IMR-90 (cell line): Measurements from ENCODE around the gene CDK8. TPM values are rescaled to one million over a fixed set of nuclear protein-coding genes. Genes with fewer than 3 reads are reported as not detected.

Experiments used
- ATAC-seq: fragments of 200-7000 bp; cut with Tn5 transposase; 2 replicates; pipeline ENCODE4 v1.9.1; 2020; ENCODE audit warnings: low read depth, mild to moderate bottlenecking, moderate library complexity
- BruUV-seq: library from RNA; stranded (reverse); fragments of 400-500 nt; replicated peaks from 2 replicates; lab custom pipeline; 2021; lab: Mats Ljungman, UMichigan
- CTCF ChIA-PET: fragments of 300-600 bp; formaldehyde crosslinking; extraction: SDS; loops from one replicate; lab custom pipeline; 2021; ENCODE audit warnings: antibody characterized with exemption; lab: Yijun Ruan, JAX
- POLR2A ChIA-PET: fragments of 300-600 bp; sonication (Branson Sonifier 250); formaldehyde crosslinking; loops from one replicate; lab custom pipeline; 2022; ENCODE audit warnings: antibody characterized with exemption; ENCODE audit not compliant: unreplicated experiment; lab: Charles Lee
- DNase-seq: peaks from one replicate; pipeline ENCODE4 v3.0.0; 2013
- H2AFZ ChIP-seq: replicated peaks from 2 replicates; pipeline ENCODE3; 2013; ENCODE audit warnings: low read length, mild to moderate bottlenecking; ENCODE audit not compliant: poor library complexity
- H2AK5ac ChIP-seq: 2 replicates; pipeline ENCODE4 v1.6.1; 2013; ENCODE audit warnings: low read depth, low read length, inconsistent platforms
- H2AK9ac ChIP-seq: replicated peaks from 2 replicates; pipeline ENCODE3; 2013; ENCODE audit warnings: mild to moderate bottlenecking, low read depth, low read length, moderate library complexity; ENCODE audit not compliant: poor library complexity
- H2BK120ac ChIP-seq: 2 replicates; pipeline ENCODE4 v1.6.1; 2013; ENCODE audit warnings: low read depth, low read length, inconsistent platforms
- H2BK15ac ChIP-seq: 3 replicates; pipeline ENCODE4 v1.6.1; 2013; ENCODE audit warnings: low read depth, low read length, inconsistent platforms
- H2BK20ac ChIP-seq: 2 replicates; pipeline ENCODE4 v1.6.1; 2013; ENCODE audit warnings: low read depth, mild to moderate bottlenecking, inconsistent platforms, low read length, moderate library complexity
- H2BK5ac ChIP-seq: 2 replicates; pipeline ENCODE4 v1.6.1; 2013; ENCODE audit warnings: mild to moderate bottlenecking, low read depth, low read length, inconsistent platforms; ENCODE audit not compliant: poor library complexity, severe bottlenecking
- H3K14ac ChIP-seq: replicated peaks from 2 replicates; pipeline ENCODE4 v1.6.1; 2013; ENCODE audit warnings: low read depth, low read length, inconsistent platforms
- H3K18ac ChIP-seq: 2 replicates; pipeline ENCODE4 v1.6.1; 2013; ENCODE audit warnings: low read depth, low read length, control low read depth
- H3K23ac ChIP-seq: 2 replicates; pipeline ENCODE4 v1.6.1; 2013; ENCODE audit warnings: low read depth, low read length, inconsistent platforms
- H3K27ac ChIP-seq: 2 replicates; pipeline ENCODE4 v1.5.1; 2013; ENCODE audit warnings: mild to moderate bottlenecking, control low read depth, low read length; ENCODE audit not compliant: insufficient read depth
- H3K27me3 ChIP-seq: 2 replicates; pipeline ENCODE4 v1.6.1; 2013; ENCODE audit warnings: low read length; ENCODE audit not compliant: control insufficient read depth, insufficient read depth
- H3K36me3 ChIP-seq: 2 replicates; pipeline ENCODE4 v1.6.1; 2013; ENCODE audit warnings: low read length, mixed read lengths; ENCODE audit not compliant: control insufficient read depth, insufficient read depth
- H3K4ac ChIP-seq: 2 replicates; pipeline ENCODE4 v1.6.1; 2013; ENCODE audit warnings: low read depth, low read length, inconsistent platforms
- H3K4me1 ChIP-seq: 2 replicates; pipeline ENCODE4 v1.6.1; 2013; ENCODE audit warnings: low read length, mixed read lengths; ENCODE audit not compliant: control insufficient read depth, insufficient read depth
- H3K4me2 ChIP-seq: 2 replicates; pipeline ENCODE4 v1.6.1; 2013; ENCODE audit warnings: low read depth, mild to moderate bottlenecking, control low read depth, low read length, moderate library complexity
- H3K4me3 ChIP-seq: 2 replicates; pipeline ENCODE4 v1.5.1; 2013; ENCODE audit warnings: low read depth, mild to moderate bottlenecking, control low read depth, low read length, moderate library complexity; ENCODE audit not compliant: insufficient read depth
- H3K56ac ChIP-seq: 2 replicates; pipeline ENCODE4 v1.6.1; 2013; ENCODE audit warnings: low read length, inconsistent platforms; ENCODE audit not compliant: insufficient read depth; ENCODE audit errors: extremely low read depth
- H3K79me1 ChIP-seq, 2 experiments: 2 replicates each; pipeline ENCODE4 v1.6.1; 2013; ENCODE audit warnings: low read length in 2 of 2, inconsistent platforms in 1 of 2, low read depth in 1 of 2
- H3K9ac ChIP-seq: 2 replicates; pipeline ENCODE4 v1.6.1; 2013; ENCODE audit warnings: low read depth, low read length, control low read depth
- H3K9me1 ChIP-seq: 2 replicates; pipeline ENCODE4 v1.6.1; 2013; ENCODE audit warnings: low read length, inconsistent platforms; ENCODE audit not compliant: insufficient read depth
- H3K9me3 ChIP-seq: 2 replicates; pipeline ENCODE4 v1.6.1; 2013; ENCODE audit warnings: low read length; ENCODE audit not compliant: control insufficient read depth, insufficient read depth
- H4K20me1 ChIP-seq: 2 replicates; pipeline ENCODE4 v1.6.1; 2013; ENCODE audit warnings: low read length, inconsistent platforms; ENCODE audit not compliant: insufficient read depth
- H4K5ac ChIP-seq: 2 replicates; pipeline ENCODE4 v1.6.1; 2013; ENCODE audit warnings: mild to moderate bottlenecking, low read depth, low read length, control low read depth
- H4K8ac ChIP-seq, 2 experiments: 2 replicates each; pipeline ENCODE4 v1.6.1; 2013; ENCODE audit warnings: low read depth in 2 of 2, low read length in 2 of 2, control low read depth in 1 of 2, inconsistent platforms in 1 of 2
- H4K91ac ChIP-seq: 2 replicates; pipeline ENCODE4 v1.6.1; 2013; ENCODE audit warnings: low read depth, low read length, inconsistent platforms; ENCODE audit not compliant: insufficient read depth
- BHLHE40 ChIP-seq: fragments of 150-350 bp; IDR thresholded peaks from 2 replicates; pipeline ENCODE4 v1.6.1; 2016; ENCODE audit warnings: mild to moderate bottlenecking, low read depth, low read length
- CEBPB ChIP-seq: IDR thresholded peaks from 2 replicates; pipeline ENCODE4 v1.6.1; 2012; ENCODE audit warnings: low read depth, low read length, improper control_type of control experiment
- CHD1 ChIP-seq: IDR thresholded peaks from 2 replicates; pipeline ENCODE4 v1.6.1; 2012; ENCODE audit warnings: low read depth, low read length, improper control_type of control experiment
- FOS ChIP-seq: fragments of 150-350 bp; IDR thresholded peaks from 2 replicates; pipeline ENCODE4 v1.6.1; 2016; ENCODE audit warnings: low read depth, low read length
- MAFK ChIP-seq: IDR thresholded peaks from 2 replicates; pipeline ENCODE4 v1.6.1; 2012; ENCODE audit warnings: low read depth, low read length, improper control_type of control experiment
- MAZ ChIP-seq: IDR thresholded peaks from 2 replicates; pipeline ENCODE4 v1.6.1; 2012; ENCODE audit warnings: low read depth, mild to moderate bottlenecking, low read length, improper control_type of control experiment, moderate library complexity, borderline replicate concordance
- MXI1 ChIP-seq: IDR thresholded peaks from 2 replicates; pipeline ENCODE4 v1.6.1; 2012; ENCODE audit warnings: low read depth, mild to moderate bottlenecking, low read length, moderate library complexity, borderline replicate concordance
- NFE2L2 ChIP-seq: fragments of 150-350 bp; IDR thresholded peaks from 2 replicates; pipeline ENCODE4 v1.6.1; 2016; ENCODE audit warnings: low read depth, mild to moderate bottlenecking, low read length
- POLR2A ChIP-seq: IDR thresholded peaks from 2 replicates; pipeline ENCODE4 v1.6.1; 2012; ENCODE audit warnings: mild to moderate bottlenecking, low read depth, low read length
- RAD21 ChIP-seq: IDR thresholded peaks from 2 replicates; pipeline ENCODE4 v1.6.1; 2012; ENCODE audit warnings: low read length, improper control_type of control experiment
- RCOR1 ChIP-seq: IDR thresholded peaks from 2 replicates; pipeline ENCODE4 v1.6.1; 2012; ENCODE audit warnings: mild to moderate bottlenecking, low read length, improper control_type of control experiment; ENCODE audit not compliant: insufficient replicate concordance
- RFX5 ChIP-seq: IDR thresholded peaks from 2 replicates; pipeline ENCODE4 v1.8.0; 2012; ENCODE audit warnings: low read depth, mild to moderate bottlenecking, low read length, moderate library complexity
- SMC3 ChIP-seq: fragments of 150-350 bp; IDR thresholded peaks from 2 replicates; pipeline ENCODE4 v1.6.1; 2016; ENCODE audit warnings: low read depth, mild to moderate bottlenecking, antibody characterized with exemption, low read length, moderate library complexity
- WGBS, 2 experiments: methylation state at CpG; one replicate each; pipeline versions ENCODE4 v1.1.5 to v1.1.7; 2013; ENCODE audit warnings: missing lambda C conversion rate in 2 of 2; ENCODE audit not compliant: insufficient read length in 1 of 2; ENCODE audit errors: extremely low coverage in 2 of 2; 5-methylcytosine and 5-hydroxymethylcytosine counted together
- dilution Hi-C: fragments of 300-500 bp; cut with HindIII; formaldehyde crosslinking; loops from one replicate; pipeline ENCODE4 v1.14.3; 2018; ENCODE audit warnings: low sequenced_read_pairs; ENCODE audit not compliant: unreplicated experiment
- in situ Hi-C: fragments of 300-500 bp; cut with MboI; formaldehyde crosslinking; loops from 3 replicates; pipeline ENCODE4 v1.14.3; 2019; ENCODE audit warnings: low sequenced_read_pairs, inconsistent platforms, mixed read lengths
- intact Hi-C: fragments of 100-400 bp; cut with micrococcal nuclease; formaldehyde crosslinking; loops from 2 replicates; pipeline ENCODE4 v1.10.0; 2022
- polyA plus RNA-seq, 3 experiments: library from polyadenylated mRNA; depleted of rRNA; stranded (reverse); fragments of >200 nt; gene quantifications; 2 replicates each; pipeline ENCODE4 v1.2.3, GENCODE V29; 2012; ENCODE audit warnings: low replicate concordance in 1 of 3
- total RNA-seq: library from RNA; depleted of rRNA; stranded (reverse); fragments of >200 nt; gene quantifications from 2 replicates; pipeline ENCODE4 v1.2.3, GENCODE V29; 2012
- TF ChIP-seq, protein P1 (sequence below): conservative IDR thresholded peaks from 2 replicates; pipeline ENCODE4 v1.5.1; 2012; ENCODE audit warnings: mild to moderate bottlenecking, low read depth, low read length, improper control_type of control experiment
- TF ChIP-seq, protein P2 (sequence below): fragments of 150-350 bp; IDR thresholded peaks from 2 replicates; pipeline ENCODE4 v1.6.1; 2016; ENCODE audit warnings: low read depth, mild to moderate bottlenecking, low read length, moderate library complexity, borderline replicate concordance
- TF ChIP-seq, protein P3 (sequence below): fragments of 150-350 bp; IDR thresholded peaks from 2 replicates; pipeline ENCODE4 v1.6.1; 2017; ENCODE audit warnings: mild to moderate bottlenecking, antibody characterized with exemption, low read length, low read depth

Gene CDK8
- total and polyA plus RNA-seq, 2 of the 4 experiments (the other 2 are of a cell fraction) = 15.4 to 19.0 TPM

DNA sequence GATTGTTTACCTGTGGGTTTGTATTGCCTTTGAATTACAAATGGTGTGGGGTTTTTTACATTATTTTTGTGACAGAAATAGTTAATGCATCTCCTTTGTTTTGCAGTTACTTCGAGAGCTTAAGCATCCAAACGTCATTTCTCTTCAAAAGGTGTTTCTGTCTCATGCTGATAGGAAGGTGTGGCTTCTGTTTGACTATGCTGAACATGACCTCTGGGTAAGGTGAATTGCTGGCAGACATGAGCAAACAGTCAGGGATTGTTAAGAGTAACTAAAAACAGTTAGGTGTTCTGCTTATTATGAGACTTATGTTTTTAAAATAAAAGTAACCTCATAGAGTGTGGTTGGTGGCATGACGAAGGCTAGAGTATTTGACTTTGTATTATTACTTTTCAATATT is 95.0 kb downstream of the CDK8 start:
- Histone ChIP-seq H3K4me3 (no peak overlapping the region), H3K56ac (no peak overlapping the region), H4K5ac (no peak overlapping the region), H2BK5ac (no peak overlapping the region), H4K8ac (no peak overlapping the region), H4K20me1 (no peaks in the 10 kb centered on the region), H2BK15ac (no peak overlapping the region), H3K18ac (no peak overlapping the region), H3K4me2 (no peak overlapping the region), H3K27ac (no peak overlapping the region), H3K14ac (no peak overlapping the region), H3K9me1 (no peaks in the 10 kb centered on the region), H2BK20ac (no peak overlapping the region), H3K79me1 (peaks cover 3% of the 10 kb centered on the region in 2 experiments; a peak in 3 of 4 replicates), H4K91ac (no peak overlapping the region), H3K23ac (no peak overlapping the region), H3K4me1 (no peaks in the 10 kb centered on the region), H3K36me3 (0 out of 2 replicates have a peak, but pooled peaks cover 2% of the 10 kb centered on the region), H3K27me3 (no peaks in the 10 kb centered on the region), H3K4ac (no peak overlapping the region), H2AK9ac (no peak overlapping the region), H2AFZ (no peak overlapping the region), H3K9ac (no peak overlapping the region), H2BK120ac (no peak overlapping the region), H2AK5ac (no peak overlapping the region), H3K9me3 (no peaks in the 10 kb centered on the region)
- dilution Hi-C loops (no loop called here), in situ Hi-C loops (no loop called here), intact Hi-C loops (loop anchor here (10.0 kb wide), 1 partner anchor 84 kb away; no protein-coding TSS in a partner anchor)
- WGBS, 2 experiments = no CpG with 5 or more reads among the region's 3 CpGs
- DNase-seq (no peak), ATAC-seq (no peak)
- ChIA-PET POLR2A (no interaction called here), CTCF (no interaction called here)
- no TSS peak for BruUV-seq
- TF ChIP-seq, protein P1, sequence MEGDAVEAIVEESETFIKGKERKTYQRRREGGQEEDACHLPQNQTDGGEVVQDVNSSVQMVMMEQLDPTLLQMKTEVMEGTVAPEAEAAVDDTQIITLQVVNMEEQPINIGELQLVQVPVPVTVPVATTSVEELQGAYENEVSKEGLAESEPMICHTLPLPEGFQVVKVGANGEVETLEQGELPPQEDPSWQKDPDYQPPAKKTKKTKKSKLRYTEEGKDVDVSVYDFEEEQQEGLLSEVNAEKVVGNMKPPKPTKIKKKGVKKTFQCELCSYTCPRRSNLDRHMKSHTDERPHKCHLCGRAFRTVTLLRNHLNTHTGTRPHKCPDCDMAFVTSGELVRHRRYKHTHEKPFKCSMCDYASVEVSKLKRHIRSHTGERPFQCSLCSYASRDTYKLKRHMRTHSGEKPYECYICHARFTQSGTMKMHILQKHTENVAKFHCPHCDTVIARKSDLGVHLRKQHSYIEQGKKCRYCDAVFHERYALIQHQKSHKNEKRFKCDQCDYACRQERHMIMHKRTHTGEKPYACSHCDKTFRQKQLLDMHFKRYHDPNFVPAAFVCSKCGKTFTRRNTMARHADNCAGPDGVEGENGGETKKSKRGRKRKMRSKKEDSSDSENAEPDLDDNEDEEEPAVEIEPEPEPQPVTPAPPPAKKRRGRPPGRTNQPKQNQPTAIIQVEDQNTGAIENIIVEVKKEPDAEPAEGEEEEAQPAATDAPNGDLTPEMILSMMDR = no peak
- no peak for TF ChIP-seq CEBPB
- no peak for TF ChIP-seq RCOR1
- TF ChIP-seq RFX5 = no peak
- no peak for TF ChIP-seq MAFK
- no peak for TF ChIP-seq RAD21
- no peak for TF ChIP-seq CHD1
- TF ChIP-seq, protein P2, sequence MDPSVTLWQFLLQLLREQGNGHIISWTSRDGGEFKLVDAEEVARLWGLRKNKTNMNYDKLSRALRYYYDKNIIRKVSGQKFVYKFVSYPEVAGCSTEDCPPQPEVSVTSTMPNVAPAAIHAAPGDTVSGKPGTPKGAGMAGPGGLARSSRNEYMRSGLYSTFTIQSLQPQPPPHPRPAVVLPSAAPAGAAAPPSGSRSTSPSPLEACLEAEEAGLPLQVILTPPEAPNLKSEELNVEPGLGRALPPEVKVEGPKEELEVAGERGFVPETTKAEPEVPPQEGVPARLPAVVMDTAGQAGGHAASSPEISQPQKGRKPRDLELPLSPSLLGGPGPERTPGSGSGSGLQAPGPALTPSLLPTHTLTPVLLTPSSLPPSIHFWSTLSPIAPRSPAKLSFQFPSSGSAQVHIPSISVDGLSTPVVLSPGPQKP = no peak
- no peak for TF ChIP-seq SMC3
- TF ChIP-seq, protein P3, sequence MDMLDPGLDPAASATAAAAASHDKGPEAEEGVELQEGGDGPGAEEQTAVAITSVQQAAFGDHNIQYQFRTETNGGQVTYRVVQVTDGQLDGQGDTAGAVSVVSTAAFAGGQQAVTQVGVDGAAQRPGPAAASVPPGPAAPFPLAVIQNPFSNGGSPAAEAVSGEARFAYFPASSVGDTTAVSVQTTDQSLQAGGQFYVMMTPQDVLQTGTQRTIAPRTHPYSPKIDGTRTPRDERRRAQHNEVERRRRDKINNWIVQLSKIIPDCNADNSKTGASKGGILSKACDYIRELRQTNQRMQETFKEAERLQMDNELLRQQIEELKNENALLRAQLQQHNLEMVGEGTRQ = no peak
- no peak for TF ChIP-seq FOS
- no peak for TF ChIP-seq BHLHE40
- no peak for TF ChIP-seq POLR2A
- no peak for TF ChIP-seq MXI1
- no peak for TF ChIP-seq NFE2L2
- no peak for TF ChIP-seq MAZ
